Measurements from ENCODE around the gene UST.
"Not testable (repeated sequence)": the region's sequence is repeated elsewhere in the genome, so short reads cannot be mapped to it uniquely, and the experiment has no call there.

Gene UST

DNA sequence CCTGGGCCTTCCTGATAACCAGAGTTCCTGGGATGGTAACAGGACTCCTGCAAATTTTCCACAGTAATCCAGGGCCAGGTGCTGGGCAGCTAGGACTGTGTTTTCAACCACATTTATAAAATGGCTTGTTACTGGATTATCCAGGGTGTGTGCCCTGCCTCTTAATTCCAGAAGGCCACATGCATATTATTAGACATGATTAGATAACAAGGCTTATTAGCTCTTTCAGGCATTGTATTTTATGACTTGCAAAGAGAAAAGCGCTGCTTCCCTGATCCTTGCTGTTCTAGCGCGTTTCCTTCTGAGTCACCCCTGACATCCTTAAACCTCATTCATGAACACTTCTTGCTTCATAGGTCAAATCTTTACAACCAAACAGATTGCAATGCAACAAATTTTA is 208.6 kb downstream of the UST start:
- DNase-seq: no peak

DNA sequence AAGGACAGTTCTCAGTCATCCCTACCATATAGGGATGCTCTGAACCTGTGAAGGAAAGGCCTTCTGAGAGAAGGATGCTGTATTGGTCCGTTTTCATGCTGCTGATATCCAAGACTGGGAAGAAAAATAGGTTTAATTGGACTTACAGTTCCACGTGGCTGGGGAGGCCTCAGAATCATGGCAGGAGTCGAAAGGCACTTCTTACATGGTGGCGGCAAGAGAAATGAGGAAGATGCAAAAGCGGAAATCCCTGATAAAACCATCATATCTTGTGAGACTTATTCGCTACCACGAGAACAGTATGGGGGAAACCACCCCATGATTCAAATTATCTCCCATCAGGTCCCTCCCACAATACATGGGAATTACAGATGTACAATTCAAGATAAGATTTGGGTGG is 209.3 kb downstream of the UST start:
- not testable (repeated sequence) for DNase-seq

DNA sequence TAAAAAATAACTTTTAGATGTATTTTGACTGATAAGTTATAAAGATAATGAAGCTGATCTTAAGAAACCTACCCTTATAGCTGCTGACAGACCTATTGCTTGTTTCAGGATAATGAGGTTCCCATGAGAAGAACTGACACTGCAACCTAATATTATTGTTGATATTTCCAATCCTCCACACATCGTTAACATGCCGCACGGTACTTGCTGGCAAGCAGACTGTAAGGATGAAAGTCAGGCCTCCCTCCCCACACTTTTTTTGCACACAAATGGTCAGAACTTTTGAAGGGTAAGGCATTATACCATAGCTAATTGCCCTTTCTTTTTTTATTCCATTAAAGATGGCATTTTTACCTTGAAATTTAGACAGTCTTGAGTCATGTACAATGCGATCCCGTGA is 210.9 kb downstream of the UST start:
- DNase-seq: no peak

DNA sequence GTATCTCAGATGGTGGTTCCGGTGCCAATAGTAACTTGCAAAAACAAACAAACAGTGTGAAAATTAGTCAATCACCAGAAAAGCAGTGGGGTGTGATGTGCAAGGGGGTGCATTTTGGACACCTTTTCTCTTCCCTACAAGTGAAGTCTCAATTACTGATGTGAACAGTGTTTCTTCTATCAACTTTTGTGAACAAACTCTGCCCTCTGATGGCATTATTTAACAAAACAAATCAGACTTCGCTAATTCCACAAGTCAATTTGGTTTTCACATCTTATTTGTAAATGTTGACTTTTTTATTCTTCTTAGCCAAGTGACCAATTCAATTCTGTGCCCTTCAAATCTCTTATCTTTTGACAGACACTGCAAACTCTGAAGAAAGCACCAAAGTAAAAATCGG is 212.2 kb downstream of the UST start:
- no peak for DNase-seq

DNA sequence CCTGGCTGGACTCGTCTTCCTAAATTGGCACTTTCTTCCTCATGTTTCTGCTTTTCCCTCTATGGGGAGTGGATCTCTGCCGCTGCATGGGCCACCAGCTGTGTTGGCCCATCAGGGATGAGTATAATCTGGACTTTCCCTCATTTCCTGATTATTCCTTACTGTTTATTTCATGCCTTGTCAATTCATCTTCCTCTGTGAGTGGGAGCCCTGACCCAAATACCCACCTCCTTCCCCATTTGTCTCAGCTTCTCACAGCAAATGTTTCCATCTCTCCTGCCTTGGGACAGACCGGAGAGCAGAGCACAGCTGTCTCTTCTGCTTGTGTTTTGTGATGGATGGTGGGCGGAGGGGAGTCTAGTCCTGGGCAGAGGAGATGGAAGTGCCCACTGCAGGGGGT is 212.7 kb downstream of the UST start:
- DNase-seq: no peak

DNA sequence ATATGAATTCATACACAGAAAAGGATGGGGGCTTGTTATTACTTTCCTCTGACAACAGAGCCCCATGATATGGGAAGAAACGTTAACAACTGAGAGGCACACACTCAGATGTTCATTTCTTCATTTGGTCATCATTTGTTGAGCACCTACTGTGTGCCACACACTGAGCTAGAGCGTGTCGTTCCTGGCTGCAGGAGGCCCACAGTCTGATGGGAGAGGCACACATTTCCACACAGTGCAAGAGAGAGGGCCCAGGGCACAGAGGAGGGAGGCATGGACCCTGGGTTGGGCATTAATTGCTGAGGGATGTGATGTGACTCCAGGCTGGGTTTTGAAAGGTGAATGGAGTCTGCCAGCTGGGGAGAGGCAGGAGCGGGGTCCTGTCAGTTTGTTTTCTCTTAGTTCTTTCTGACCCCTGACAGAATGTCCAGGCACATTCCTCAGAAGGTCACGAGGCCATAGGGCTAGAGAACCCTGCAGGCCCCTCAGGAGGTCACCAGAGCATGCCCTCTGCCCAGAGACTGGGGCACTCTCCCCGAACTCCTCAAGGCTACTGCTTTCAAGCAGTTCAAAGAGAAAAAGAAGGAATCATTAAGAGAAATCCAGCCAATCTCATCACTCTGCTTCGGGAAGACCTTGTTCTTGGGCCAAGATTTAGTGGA is 216.2 kb downstream of the UST start:
- no peak for DNase-seq

DNA sequence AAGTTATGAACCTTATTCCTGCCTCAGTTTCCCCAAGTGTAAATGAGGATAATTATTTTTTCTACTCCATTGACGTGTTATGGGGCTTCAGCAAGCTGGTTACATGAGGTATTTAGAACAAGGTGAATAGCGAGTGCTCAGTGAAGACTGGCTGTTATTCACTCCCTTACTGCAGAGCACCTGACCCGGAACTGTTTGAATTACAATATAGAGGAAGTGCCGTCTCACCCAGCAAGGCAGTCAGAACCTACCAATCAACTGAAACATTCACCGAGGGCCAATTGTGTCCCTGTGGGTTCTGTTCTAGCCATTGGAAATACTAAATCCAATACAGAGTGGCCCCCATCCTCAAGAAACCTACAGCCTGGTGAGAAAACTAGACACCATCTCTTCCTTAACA is 216.9 kb downstream of the UST start:
- DNase-seq: no peak

DNA sequence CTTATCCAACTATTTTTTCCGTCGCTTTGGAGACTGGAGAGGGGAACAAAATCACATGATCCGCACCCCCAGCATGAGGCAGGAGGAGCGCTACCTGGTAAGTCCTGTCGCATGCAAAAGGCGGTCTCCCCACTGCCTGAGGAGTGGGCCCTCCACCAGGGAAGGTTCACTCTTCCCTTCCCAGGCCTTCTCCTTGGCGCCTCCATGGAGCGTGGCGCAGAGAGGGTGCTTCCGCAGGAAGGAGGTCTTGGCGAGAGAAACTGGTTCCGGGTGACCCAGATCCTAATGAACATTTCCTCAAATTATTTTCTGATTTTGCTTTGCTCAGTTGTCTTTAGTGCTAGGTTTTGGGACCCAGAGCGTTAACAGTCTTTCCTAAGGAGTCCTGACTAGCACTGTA is 217.6 kb downstream of the UST start:
- no peak for DNase-seq

DNA sequence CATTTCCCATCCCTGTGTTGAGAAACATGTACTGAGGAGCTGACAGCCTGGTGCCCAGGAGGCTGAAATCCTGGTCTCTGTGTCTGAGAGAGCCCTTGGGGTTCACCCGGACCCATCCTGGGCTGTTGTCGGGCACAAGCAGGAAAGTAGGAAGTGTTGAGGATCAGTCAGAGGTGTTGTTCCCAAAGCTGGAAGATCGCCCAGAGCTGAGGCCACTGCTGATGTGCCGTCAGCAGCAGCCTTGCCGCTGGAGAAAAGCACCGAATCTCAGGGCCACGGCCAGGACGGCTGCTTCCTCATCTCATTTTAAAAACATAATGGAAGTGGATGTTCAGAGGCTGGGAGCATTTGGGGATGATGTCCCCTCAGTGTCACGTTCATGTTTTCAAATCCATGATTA is 218.5 kb downstream of the UST start:
- DNase-seq: no peak

DNA sequence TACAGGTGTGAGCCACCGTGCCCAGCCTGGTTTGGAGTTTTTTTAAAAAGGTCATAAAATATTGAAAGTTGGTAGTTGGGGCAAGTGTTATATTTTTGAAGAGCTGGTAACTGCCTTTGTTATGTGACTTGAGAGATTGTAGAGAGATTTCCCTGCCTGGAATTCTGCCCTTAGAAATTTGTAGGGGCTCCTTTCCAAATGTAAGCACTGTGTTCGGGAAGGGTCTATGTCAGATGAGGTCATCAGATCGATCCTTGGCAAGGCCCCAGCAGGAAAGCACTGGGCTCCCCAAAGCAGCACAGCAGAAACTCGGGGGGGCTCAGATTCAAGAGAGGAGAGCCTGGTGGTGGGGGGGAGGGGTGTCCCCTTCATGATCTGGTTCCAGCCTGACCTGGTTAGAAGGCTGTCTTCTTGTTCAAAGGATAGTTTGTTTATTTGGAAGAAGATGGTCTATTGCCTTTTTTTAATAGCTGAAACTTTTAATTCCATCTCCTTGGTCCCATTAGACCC is 220.2 kb downstream of the UST start:
- no peak for DNase-seq

DNA sequence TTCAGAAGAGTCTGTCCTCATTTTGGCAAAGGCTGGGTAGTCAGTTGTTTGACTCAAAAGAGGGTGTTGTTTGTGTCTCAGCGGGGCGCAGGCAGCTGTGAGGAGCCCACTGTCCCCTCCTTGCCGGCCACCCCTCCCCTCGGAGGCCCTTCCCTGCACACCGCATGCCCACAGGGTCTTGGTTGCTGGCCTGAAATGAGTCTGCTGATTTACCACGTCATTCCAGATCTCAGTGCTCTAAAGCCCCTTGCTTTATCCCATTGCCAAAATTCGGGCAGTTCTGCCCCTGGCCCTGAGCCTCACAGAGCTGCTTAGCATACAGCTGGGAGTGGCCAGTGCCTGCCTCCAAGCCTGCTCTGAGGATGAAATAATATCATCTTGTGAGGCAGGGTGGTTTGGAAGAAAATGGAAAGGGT is 220.7 kb downstream of the UST start:
- no peak for DNase-seq

DNA sequence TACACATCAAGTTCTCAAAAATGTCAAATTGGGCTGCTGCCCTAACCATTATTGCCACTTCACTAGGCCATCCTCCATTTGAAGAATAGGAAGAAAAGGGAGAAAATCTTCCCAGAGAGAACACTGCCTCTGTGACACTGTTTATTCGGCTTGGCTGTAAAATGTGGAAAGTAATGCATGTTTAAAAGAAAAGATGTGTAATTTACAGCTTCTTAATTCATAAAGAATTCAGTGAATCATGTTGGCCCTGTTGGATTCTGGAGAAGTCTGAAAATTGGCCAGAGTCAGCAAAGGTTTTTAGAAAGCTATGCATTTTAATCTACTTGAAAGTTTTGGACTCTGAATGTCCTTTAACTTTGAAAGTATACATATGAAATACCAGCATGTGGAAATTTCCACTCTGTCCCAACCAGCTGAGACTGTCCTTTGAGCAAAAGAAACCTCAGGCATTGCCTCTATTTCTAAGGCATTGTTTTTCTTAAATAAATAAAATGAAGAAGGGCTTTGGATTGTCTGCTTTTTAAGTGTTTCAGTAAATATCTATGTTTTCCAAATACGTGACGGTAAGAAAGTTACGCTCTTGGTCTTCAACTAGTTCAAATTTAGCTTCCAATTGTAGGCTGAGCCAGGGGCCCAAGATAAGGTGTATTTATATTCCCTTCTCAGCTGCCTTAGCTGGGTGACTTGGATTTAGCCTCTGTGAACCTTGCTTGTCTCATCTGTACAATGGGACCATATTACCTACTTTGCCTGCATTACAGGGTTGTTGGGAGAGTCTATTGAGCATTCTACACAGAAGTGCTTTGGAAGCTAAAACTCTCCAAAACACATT is 222.2 kb downstream of the UST start:
- no peak for DNase-seq

DNA sequence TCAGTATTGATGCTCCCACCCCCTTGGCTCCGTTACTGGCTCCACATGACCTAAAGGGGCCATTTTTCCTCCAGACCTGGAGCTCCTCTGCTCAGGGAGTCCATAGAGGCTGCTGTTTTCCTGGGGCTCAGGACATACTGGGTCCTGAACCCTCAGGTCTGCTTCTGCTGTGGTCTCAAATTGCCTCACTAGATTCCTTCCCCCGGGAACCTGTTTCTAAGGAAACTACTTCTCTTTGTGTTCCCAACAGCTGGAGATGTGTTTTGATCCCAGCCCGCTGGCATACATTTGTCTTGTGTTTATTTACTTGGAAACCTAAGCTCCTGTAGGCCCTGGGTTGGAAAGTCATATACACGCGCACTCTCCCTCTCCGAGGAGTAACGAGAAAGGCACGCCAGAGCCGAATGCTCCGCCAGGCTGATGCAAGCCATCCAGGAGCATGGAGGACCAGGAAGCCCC is 222.8 kb downstream of the UST start:
- no peak for DNase-seq

DNA sequence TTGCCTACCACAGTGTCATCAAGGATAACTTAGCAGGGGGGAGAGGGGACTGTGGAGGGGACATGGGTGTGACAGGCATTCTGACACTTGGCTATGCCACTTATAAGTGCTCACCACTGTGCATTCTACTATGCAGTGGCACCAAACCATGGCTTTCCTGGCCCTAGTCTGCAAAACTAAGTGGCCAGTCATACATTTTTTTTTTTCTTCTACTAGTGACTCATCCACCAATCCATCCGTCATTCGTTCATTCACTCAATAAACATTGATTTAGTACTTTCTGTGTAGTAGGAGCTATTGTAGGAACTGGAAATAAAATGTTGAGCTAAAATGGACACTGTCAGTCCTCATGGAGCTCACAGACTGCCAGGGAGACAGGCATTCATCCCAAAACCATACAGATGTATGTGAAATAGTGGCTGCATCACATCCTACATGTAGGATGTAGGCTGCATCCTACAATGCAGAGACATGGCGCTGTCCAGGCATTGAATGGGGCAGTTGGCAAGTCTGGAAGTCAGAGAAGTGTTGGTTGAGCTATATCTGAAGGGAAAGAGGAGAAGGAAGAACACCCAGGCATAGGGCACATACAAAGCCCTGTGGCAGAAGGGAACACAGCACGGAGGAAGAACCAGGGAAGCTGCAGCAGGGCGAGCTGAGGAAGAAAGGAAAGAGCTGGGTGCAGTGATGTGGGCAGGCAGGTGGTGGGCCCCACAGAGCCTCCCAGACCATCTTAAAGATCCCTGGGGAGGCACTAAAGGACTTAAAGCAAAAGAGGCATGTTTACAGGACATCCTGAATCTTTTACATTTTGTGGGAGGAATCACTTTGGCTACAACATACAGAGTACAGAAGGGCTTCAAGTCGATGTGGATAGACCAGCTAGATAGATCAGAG is 224.4 kb downstream of the UST start:
- DNase-seq: no peak

DNA sequence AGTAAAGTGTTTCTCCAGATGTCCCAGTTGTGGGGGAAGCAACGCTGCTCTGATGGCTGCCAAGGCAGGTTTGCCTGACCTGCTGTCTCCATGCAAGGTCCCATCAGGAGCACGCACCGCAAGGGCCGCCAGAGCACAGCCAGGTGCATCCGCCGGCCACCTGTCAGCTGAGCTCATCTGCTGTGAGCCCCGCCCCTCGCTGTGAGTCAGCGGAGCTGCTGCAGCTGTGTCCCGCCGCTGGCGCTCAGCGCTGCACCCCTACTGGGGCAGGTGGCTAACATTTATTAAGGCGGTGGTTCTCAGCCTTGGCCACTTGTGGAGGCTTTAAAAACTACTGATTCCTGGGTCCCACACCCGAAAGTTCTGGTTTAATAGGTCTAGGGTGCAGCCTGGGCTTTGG is 225.7 kb downstream of the UST start:
- no peak for DNase-seq

DNA sequence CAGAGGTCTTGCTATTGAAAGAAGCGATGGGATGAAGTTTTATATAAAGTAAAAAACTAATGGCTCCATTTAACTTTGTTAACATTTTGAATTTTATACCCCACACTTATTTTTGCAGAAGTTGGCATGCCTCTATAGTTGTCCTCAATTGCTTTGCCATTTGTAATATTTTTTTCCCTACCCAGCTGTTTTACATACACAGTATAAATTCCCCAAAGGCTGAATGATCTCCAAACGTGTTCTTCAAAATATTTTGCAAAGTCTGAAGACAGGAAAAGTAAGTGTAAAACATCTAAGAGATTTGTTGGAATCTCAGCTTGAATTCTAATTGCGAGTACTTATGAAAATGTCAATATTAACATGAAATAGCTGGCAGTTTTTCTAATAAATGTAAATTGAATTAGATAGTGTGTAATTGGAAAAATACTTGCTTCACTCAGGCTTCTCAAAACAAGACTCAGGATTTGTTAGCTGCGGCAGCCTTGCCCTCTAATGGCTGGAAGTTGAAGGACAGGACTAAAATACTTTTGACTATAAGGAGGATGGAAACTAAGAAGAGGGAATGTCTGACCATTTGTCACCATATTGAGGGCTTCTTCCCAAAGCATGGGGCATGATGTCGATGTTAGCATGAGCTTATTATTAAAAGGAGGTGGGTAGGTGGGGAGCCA is 226.8 kb downstream of the UST start:
- DNase-seq: no peak

DNA sequence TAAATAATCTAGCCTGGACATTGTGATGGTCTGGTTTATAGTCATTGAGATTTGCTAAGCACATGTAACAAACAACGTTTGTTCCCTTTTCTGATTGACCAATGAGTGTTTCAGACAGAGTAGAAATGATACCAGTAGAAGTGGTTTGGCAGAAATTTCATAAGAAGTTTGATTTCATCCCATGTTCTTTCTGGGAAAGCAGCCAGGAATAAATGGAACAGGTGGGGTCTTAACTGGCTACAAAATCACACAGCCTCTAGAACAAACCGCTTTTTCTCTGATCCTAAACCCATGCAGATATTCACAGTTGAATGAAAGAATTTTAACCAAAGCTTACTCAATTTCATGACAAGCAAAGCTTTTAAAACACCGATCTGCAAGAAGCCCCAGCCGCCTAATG is 227.5 kb downstream of the UST start:
- no peak for DNase-seq

DNA sequence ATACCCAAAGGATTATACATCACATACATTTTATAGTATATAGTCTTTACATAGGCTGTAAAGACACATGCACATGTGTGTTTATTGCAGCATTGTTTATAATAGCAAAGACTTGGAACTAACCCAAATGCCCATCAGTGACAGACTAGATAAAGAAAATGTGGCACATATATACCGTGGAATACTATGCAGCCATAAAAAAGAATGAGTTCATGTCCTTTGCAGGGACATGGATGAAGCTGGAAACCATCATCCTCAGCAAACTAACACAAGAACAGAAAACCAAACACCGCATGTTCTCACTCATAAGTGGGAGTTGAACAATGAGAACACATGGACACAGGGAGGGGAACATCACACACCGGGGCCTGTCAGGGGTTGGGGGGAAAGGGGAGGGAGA is 231.5 kb downstream of the UST start:
- not testable (repeated sequence) for DNase-seq

DNA sequence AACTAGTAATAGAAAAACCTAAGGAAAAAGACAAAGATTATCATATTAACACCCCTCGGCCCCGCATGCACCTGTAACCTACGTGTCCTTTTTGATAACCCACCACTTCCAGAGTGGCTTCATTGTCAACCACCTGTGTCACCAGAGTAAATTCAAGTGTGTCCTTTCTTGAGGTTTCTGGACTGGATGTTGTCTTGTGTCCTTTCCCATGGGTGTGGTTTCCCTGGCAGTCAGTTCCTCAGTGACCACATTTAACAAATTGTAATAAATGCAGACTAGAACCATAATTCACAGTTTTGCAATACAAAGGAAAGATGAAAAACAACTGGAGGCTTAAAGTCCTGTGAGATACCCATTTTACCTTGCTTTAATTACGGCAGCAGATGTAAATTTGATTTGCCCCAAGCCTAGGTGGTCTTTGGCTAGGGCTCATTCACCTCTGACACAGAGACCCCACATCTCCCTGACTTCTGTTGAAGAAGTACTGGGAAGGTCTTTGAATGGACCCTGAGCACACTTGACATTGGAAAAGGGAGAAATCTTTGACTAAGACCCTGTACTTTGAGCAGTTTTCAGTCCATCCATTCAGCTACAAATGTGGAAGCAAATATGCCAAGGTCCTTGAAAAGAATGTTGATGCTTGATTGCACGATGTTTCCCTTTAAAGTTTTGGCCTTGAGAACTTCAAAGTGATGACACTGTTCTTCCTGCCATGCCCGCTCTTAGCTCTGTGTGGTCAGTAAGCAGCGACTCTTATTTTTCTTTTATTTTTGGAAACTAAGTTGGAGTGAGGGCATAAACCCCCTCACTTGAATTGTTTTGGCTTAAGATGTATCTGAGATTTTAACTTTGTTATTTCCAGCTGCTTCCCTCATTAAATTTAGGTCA is 232.4 kb downstream of the UST start:
- no peak for DNase-seq

DNA sequence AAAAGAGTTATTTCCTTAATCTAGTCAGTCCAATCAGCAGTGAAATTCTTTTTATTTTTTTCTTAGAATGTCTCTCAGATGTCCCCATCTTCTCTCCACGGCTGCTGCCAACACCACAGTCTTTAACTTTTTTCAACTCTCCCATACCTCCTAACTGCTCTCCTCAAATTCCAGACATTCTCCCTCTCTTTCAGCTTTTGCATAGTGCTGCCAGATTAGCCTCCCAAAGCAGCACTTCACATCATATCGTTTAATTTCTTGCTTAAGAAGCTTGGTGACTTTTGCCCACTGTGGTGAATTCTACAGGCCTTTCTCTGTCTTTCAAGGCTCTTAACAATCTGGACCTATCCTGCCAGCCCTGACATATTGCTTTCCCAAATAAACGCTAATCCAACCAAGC is 233.4 kb downstream of the UST start:
- no peak for DNase-seq

DNA sequence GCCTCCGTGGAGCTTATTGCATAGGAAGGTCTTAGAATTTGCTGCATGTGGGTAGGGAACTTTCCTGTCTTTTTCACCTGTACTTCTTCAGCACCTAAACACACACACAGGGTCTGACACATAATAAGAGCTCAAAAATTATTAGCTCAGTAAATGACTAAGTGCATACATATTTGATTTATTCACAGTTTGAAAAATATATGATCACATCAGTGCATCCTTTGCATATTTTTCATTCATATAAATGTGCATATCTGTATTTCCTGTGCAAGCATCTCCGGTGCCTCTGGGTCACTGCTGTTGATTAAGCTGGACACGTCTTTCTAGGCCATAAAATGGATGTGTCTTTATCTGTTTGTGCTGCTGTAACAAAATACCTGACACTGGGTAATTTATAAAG is 234.7 kb downstream of the UST start:
- no peak for DNase-seq

Measured in inflammatory macrophage treated with lipopolysaccharide for 1 hour (primary cell).